HAP-1 (cell line): ENCODE measurements around the gene MED12L.
A peak's percentile ranks its signal among the peaks of the same experiment; 100 is the strongest.

ENCODE experiments used
- DNase-seq, 2 experiments: peaks; one replicate each; pipeline ENCODE4 v3.0.0-alpha.2; 2016 to 2020; ENCODE audit warnings: low spot score in 2 of 2
- H3K27me3 ChIP-seq: fragments of 250-450 bp; sonication (Bioruptor Pico); 2 replicates; pipeline ENCODE4 v1.5.1; 2020; ENCODE audit warnings: low read depth, mild to moderate bottlenecking, moderate library complexity
- H3K36me3 ChIP-seq: fragments of 250-450 bp; sonication (Bioruptor Pico); replicated peaks from 2 replicates; pipeline ENCODE4 v1.5.1; 2020; ENCODE audit warnings: mild to moderate bottlenecking
- H3K4me1 ChIP-seq: fragments of 250-450 bp; sonication (Bioruptor Pico); 2 replicates; pipeline ENCODE4 v1.5.1; 2020; ENCODE audit warnings: mild to moderate bottlenecking
- H3K4me3 ChIP-seq: fragments of 250-450 bp; sonication (Bioruptor Pico); 2 replicates; pipeline ENCODE4 v1.5.1; 2020; ENCODE audit warnings: mild to moderate bottlenecking, moderate library complexity
- H3K9me3 ChIP-seq: fragments of 250-450 bp; sonication (Bioruptor Pico); 2 replicates; pipeline ENCODE4 v1.5.1; 2020; ENCODE audit warnings: mild to moderate bottlenecking, moderate library complexity
- in situ Hi-C: fragments of 300-500 bp; cut with MboI; formaldehyde crosslinking; loops from 3 replicates; pipeline ENCODE4 v1.14.3; 2020; ENCODE audit warnings: low sequenced_read_pairs, inconsistent platforms, mixed read lengths

MED12L gene

GRCh38 chr3:151412989-151413388 lies 327.5 kb downstream of the MED12L start:
- H3K36me3 ChIP-seq = no peaks in the 10 kb centered on the region
- no peaks in the 10 kb centered on the region for H3K4me1 ChIP-seq
- H3K9me3 ChIP-seq = no peaks in the 10 kb centered on the region
- DNase-seq = no peak
- H3K27me3 ChIP-seq = no peaks in the 10 kb centered on the region
- H3K4me3 ChIP-seq = no peak overlapping the region
- in situ Hi-C loops = no loop called here

GRCh38 chr3:151415289-151415688 lies 329.8 kb downstream of the MED12L start:
- DNase-seq = no peak
- in situ Hi-C loops = no loop called here

GRCh38 chr3:151419806-151420205 lies 334.3 kb downstream of the MED12L start:
- Histone ChIP-seq H3K27me3 (no peaks in the 10 kb centered on the region), H3K4me3 (no peak overlapping the region), H3K4me1 (peaks cover 4% of the 10 kb centered on the region), H3K36me3 (no peaks in the 10 kb centered on the region), H3K9me3 (no peaks in the 10 kb centered on the region)
- DNase-seq = no peak
- in situ Hi-C loops = no loop called here

More at GRCh38 chr3:151415289-151415688, 329.8 kb downstream of the MED12L start:
- H3K4me3 ChIP-seq = no peak overlapping the region
- no peaks in the 10 kb centered on the region for H3K36me3 ChIP-seq
- no peaks in the 10 kb centered on the region for H3K4me1 ChIP-seq
- no peaks in the 10 kb centered on the region for H3K27me3 ChIP-seq
- H3K9me3 ChIP-seq = no peaks in the 10 kb centered on the region

- H3K36me3 ChIP-seq = no peaks in the 10 kb centered on the region
- H3K27me3 ChIP-seq = no peaks in the 10 kb centered on the region
- H3K4me3 ChIP-seq = no peak overlapping the region
- in situ Hi-C loops = no loop called here
- DNase-seq = no peak
- no peaks in the 10 kb centered on the region for H3K9me3 ChIP-seq
- H3K4me1 ChIP-seq = peaks cover 21% of the 10 kb centered on the region
Measured at GRCh38 chr3:151421938-151422337, 336.5 kb downstream of the MED12L start.

- H3K9me3 ChIP-seq = no peaks in the 10 kb centered on the region
Measured at GRCh38 chr3:151423091-151423490, 337.6 kb downstream of the MED12L start.

GRCh38 chr3:151425627-151426340 lies 340.3 kb downstream of the MED12L start:
- in situ Hi-C loops = no loop called here
- peak in 1 of 2 experiments; percentile 25 for DNase-seq
- Histone ChIP-seq H3K4me1 (peaks cover 39% of the 10 kb centered on the region), H3K36me3 (no peaks in the 10 kb centered on the region), H3K4me3 (no peak overlapping the region), H3K9me3 (no peaks in the 10 kb centered on the region), H3K27me3 (no peaks in the 10 kb centered on the region)

More at GRCh38 chr3:151423091-151423490, 337.6 kb downstream of the MED12L start:
- no peak for DNase-seq
- Histone ChIP-seq H3K4me3 (no peak overlapping the region), H3K27me3 (no peaks in the 10 kb centered on the region), H3K4me1 (peaks cover 29% of the 10 kb centered on the region), H3K36me3 (no peaks in the 10 kb centered on the region)
- in situ Hi-C loops = no loop called here

GRCh38 chr3:151426341-151426657 lies 340.8 kb downstream of the MED12L start:
- Histone ChIP-seq H3K27me3 (no peaks in the 10 kb centered on the region), H3K4me1 (peaks cover 39% of the 10 kb centered on the region), H3K4me3 (no peak overlapping the region), H3K9me3 (no peaks in the 10 kb centered on the region), H3K36me3 (no peaks in the 10 kb centered on the region)
- in situ Hi-C loops = no loop called here
- no peak for DNase-seq

- Histone ChIP-seq H3K4me1 (peaks cover 39% of the 10 kb centered on the region), H3K4me3 (no peak overlapping the region), H3K36me3 (no peaks in the 10 kb centered on the region), H3K9me3 (no peaks in the 10 kb centered on the region), H3K27me3 (no peaks in the 10 kb centered on the region)
- DNase-seq = no peak
- in situ Hi-C loops = no loop called here
Measured at GRCh38 chr3:151428386-151428785, 342.9 kb downstream of the MED12L start.

- H3K9me3 ChIP-seq = no peaks in the 10 kb centered on the region
- no peaks in the 10 kb centered on the region for H3K27me3 ChIP-seq
- in situ Hi-C loops = no loop called here
- no peaks in the 10 kb centered on the region for H3K36me3 ChIP-seq
- no peak overlapping the region for H3K4me3 ChIP-seq
- DNase-seq = no peak
- H3K4me1 ChIP-seq = peaks cover 26% of the 10 kb centered on the region
Measured at GRCh38 chr3:151430821-151431484, 345.5 kb downstream of the MED12L start.

- no peak for DNase-seq
- no peaks in the 10 kb centered on the region for H3K27me3 ChIP-seq
- no peaks in the 10 kb centered on the region for H3K9me3 ChIP-seq
- no peak overlapping the region for H3K4me3 ChIP-seq
- H3K36me3 ChIP-seq = no peaks in the 10 kb centered on the region
- H3K4me1 ChIP-seq = peaks cover 20% of the 10 kb centered on the region
- in situ Hi-C loops = no loop called here
Measured at GRCh38 chr3:151431940-151432339, 346.5 kb downstream of the MED12L start.

- H3K4me1 ChIP-seq = peaks cover 16% of the 10 kb centered on the region
- H3K27me3 ChIP-seq = no peaks in the 10 kb centered on the region
- no peaks in the 10 kb centered on the region for H3K9me3 ChIP-seq
- in situ Hi-C loops = no loop called here
- DNase-seq = no peak
- no peaks in the 10 kb centered on the region for H3K36me3 ChIP-seq
- no peak overlapping the region for H3K4me3 ChIP-seq
Measured at GRCh38 chr3:151432616-151433372, 347.3 kb downstream of the MED12L start.

- Histone ChIP-seq H3K27me3 (no peaks in the 10 kb centered on the region), H3K4me3 (no peak overlapping the region), H3K4me1 (peaks cover 3% of the 10 kb centered on the region; the same call in 1 of the 2 replicates), H3K36me3 (no peaks in the 10 kb centered on the region), H3K9me3 (no peaks in the 10 kb centered on the region)
- no peak for DNase-seq
- in situ Hi-C loops = no loop called here
Measured at GRCh38 chr3:151434151-151434890, 348.9 kb downstream of the MED12L start.

GRCh38 chr3:151436675-151437446 lies 351.4 kb downstream of the MED12L start:
- Histone ChIP-seq H3K36me3 (no peaks in the 10 kb centered on the region), H3K4me3 (no peak overlapping the region), H3K9me3 (no peaks in the 10 kb centered on the region), H3K27me3 (no peaks in the 10 kb centered on the region), H3K4me1 (peaks cover 3% of the 10 kb centered on the region)
- in situ Hi-C loops = no loop called here
- DNase-seq = no peak
